Vagina (tissue), 2 donors: Measurements from ENCODE around the gene CBX4. TPM values are rescaled to one million over a fixed set of nuclear protein-coding genes. Genes with fewer than 3 reads are reported as not detected.
A peak's percentile ranks its signal among the peaks of the same experiment; 100 is the strongest.

ENCODE experiments used
- DNase-seq, 2 donors: peaks; one replicate each; pipeline ENCODE4 v3.0.0-alpha.2; 2017; ENCODE audit errors: extremely low spot score in 2 of 2
- H3K27ac ChIP-seq: fragments of 200-600 bp; sonication (generic); one replicate; pipeline ENCODE4 v1.5.1; 2019
- H3K27me3 ChIP-seq: fragments of 200-600 bp; sonication (generic); one replicate; pipeline ENCODE4 v1.5.1; 2019
- H3K36me3 ChIP-seq, 2 donors: fragments of 200-600 bp; sonication (generic); one replicate each; pipeline ENCODE4 v1.5.1; 2017 to 2019
- H3K4me1 ChIP-seq: fragments of 200-600 bp; sonication (generic); one replicate; pipeline ENCODE4 v1.5.1; 2019
- H3K4me3 ChIP-seq, 2 donors: fragments of 200-600 bp; sonication (generic); 1 replicate in 1 of 2; 2 replicates in 1 of 2; pipeline ENCODE4 v1.5.1; 2016 to 2019
- H3K9me3 ChIP-seq: fragments of 200-600 bp; sonication (generic); one replicate; pipeline ENCODE4 v1.5.1; 2019
- POLR2A ChIP-seq, 2 donors: fragments of 450-650 bp; IDR thresholded peaks; one replicate each; pipeline ENCODE4 v1.6.1; 2017; ENCODE audit warnings: antibody characterized with exemption in 2 of 2, mild to moderate bottlenecking in 2 of 2, moderate library complexity in 2 of 2
- POLR2AphosphoS5 ChIP-seq, 2 donors: sonication (generic); formaldehyde crosslinking; IDR thresholded peaks; one replicate each; pipeline ENCODE4 v1.9.0; 2017; ENCODE audit warnings: antibody characterized with exemption in 2 of 2, mild to moderate bottlenecking in 2 of 2, low read depth in 1 of 2; ENCODE audit not compliant: insufficient read depth in 1 of 2
- intact Hi-C: fragments of 100-400 bp; cut with DNase I; formaldehyde crosslinking; loops from one replicate; pipeline ENCODE4 v1.15.1; 2023
- total RNA-seq: library from RNA; depleted of rRNA; stranded (reverse); fragments of >200 nt; gene quantifications from one replicate; pipeline ENCODE4 v1.2.3, GENCODE V29; 2016
- TF ChIP-seq, protein P1 (sequence below), 3 experiments: fragments of 450-650 bp in 2 of 3; fragments of 200-600 bp in 1 of 3; sonication (generic) in 1 of 3; IDR thresholded peaks; one replicate each; pipeline ENCODE4 v1.5.1; 2017 to 2019; ENCODE audit warnings: antibody characterized with exemption in 3 of 3, mild to moderate bottlenecking in 2 of 3, moderate library complexity in 2 of 3

Gene CBX4
- total RNA-seq, 1 donor from 2014 or later: 13.0 TPM

DNA sequence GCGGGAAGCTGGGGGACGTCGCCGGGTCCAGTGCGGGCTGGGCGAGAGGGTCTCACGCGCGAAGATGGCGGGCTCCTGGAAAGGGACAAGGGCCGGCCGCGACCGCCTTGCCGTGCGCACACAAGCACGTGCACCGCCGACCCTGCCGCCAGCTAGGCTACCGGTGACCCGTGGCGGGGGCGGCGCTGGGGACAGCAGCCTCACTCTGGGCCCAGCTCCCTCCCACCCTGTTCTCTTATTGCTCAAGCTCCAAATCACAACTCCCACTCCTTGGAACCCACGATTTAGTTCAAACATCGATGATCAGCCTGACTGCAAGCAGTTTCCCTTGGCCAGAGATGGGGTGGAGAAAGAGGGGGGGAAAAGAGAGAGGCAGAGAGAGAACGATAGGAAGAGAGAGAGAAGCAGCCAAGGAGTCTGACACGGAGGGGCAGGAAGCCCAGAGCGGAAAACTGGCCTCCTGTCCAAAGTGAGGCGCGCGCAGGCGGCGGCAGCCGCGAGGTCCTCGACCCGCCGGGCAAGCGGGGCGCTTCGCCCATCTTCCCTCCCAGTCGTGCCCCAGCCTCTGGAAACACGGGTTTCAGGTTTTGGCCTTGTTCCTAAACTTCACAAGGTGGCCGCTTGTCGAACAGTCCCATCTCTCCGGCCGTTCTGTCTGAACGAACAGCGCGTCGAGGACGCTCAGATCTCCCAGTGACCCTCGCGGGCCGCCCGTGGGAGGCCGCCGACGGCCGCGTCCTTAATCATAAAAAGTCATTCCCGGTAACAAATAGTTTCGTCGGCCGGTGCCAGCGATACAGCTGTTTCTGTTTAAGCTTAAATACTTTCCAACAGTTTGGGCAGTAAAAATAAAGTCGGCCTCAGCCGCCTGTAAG lies 40.7 kb downstream of the CBX4 start:
- TF ChIP-seq, protein P1, sequence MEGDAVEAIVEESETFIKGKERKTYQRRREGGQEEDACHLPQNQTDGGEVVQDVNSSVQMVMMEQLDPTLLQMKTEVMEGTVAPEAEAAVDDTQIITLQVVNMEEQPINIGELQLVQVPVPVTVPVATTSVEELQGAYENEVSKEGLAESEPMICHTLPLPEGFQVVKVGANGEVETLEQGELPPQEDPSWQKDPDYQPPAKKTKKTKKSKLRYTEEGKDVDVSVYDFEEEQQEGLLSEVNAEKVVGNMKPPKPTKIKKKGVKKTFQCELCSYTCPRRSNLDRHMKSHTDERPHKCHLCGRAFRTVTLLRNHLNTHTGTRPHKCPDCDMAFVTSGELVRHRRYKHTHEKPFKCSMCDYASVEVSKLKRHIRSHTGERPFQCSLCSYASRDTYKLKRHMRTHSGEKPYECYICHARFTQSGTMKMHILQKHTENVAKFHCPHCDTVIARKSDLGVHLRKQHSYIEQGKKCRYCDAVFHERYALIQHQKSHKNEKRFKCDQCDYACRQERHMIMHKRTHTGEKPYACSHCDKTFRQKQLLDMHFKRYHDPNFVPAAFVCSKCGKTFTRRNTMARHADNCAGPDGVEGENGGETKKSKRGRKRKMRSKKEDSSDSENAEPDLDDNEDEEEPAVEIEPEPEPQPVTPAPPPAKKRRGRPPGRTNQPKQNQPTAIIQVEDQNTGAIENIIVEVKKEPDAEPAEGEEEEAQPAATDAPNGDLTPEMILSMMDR (IDR thresholded peaks at IDR 0.05): no peak
- TF ChIP-seq POLR2A (IDR thresholded peaks at IDR 0.05) (no peak), POLR2AphosphoS5 (IDR thresholded peaks at IDR 0.05; ENCODE audit: insufficient read depth in 1 of 2, low read depth in 1 of 2) (peak in 1 of 2 donors; percentile 35)
- H3K36me3 ChIP-seq: no peaks in the 10 kb centered on the region
- no peak for DNase-seq
- no peaks in the 10 kb centered on the region for H3K9me3 ChIP-seq
- H3K4me3 ChIP-seq: peak overlapping the region; percentile 62 to 63
- no peak overlapping the region for H3K27ac ChIP-seq
- H3K4me1 ChIP-seq: peaks cover 67% of the 10 kb centered on the region
- H3K27me3 ChIP-seq: peaks cover 42% of the 10 kb centered on the region
- intact Hi-C loops: loop anchor here (10.0 kb wide), 1 partner anchor 196 kb away; no protein-coding TSS in a partner anchor

DNA sequence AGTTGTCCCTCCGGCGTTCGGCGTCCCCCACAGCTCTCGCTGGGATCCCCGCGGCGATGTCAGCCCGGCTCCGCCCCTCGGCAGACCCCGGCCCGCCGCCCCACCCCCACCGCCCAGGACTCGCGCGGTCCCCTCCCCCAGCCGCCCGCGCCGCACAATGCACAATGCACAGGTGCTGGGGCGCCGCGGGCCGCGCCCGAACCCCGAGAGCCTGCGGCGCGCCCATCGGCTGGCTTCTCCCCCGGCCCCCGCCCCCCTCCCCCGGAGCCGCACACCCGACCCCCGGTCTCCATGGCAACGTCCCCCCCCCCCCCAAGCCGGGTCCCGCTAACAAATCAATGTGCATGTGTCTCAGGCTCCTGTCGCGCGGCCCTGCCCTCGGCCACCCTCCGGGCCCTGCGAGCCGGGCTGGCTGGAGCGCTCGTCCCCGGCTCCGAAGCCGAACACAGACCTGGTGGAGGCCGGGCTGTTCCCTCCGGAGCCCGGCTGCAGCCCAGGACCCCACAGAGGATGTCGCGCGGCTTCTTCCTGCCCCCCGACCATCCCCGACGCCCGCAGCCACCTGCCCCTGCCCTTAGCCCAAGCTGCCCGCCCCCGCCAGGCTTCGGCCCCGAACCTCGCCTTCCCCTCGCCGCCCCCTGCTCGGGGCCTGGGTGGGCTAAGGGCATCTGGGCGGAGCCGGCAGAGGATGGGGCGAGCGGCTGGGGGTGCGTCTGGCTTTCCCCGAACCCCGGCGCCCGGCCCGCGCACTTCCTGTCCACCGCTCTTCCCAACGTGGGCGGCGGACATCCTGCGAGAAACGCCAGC lies 41.5 kb downstream of the CBX4 start:
- Histone ChIP-seq H3K36me3 (no peaks in the 10 kb centered on the region), H3K4me1 (peaks cover 67% of the 10 kb centered on the region), H3K27ac (peak overlapping the region; percentile 71), H3K9me3 (no peaks in the 10 kb centered on the region), H3K4me3 (peak overlapping the region; percentile 62 to 63), H3K27me3 (peaks cover 39% of the 10 kb centered on the region)
- no peak for DNase-seq
- intact Hi-C loops: loop anchor here (10.0 kb wide), 1 partner anchor 197 kb away; no protein-coding TSS in a partner anchor
- TF ChIP-seq POLR2A (IDR thresholded peaks at IDR 0.05) (no peak), POLR2AphosphoS5 (IDR thresholded peaks at IDR 0.05; ENCODE audit: insufficient read depth in 1 of 2, low read depth in 1 of 2) (no peak)
- TF ChIP-seq, protein P1 (IDR thresholded peaks at IDR 0.05): no peak

DNA sequence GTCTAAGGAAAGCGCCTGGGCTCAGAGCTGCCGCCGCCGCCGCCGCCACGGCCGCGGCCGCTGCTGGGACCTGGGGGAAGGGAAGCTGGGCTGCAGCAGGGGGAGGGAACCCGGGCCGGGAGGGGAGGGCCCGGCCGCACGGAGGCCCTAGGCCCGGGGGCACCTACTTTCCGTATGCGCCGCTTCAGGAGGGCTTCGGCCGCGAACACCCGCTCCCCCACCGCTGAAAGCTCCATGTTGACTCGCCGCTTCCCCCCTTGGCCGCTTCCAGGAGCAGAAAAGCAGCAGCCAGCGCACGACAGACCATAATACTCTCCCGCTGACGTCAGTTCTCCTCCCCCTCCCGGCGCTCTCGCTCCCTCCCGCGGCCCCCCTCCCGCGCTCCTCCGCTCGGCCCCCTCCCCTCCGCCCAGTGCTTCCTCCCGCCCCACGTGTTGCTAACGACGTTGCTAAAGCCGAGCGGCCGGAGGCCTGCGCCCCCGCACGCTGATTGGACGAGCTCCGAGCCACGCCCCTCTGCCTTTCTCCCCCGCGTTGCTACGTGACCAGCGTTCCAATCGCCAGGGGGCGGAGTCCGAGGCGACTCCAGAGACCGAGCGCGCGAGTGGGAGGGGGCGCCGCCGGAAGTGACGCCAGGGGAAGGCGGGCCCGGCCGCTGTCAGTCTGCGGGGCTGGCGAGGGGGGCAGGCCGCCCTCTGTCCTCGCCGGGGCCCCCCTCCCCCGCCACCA lies 42.3 kb downstream of the CBX4 start, which contains the start of gene CBX8:
CBX8 (minus strand) TSS at position 315 of the 729 bp plus-strand sequence; CDS start at position 236, 79 bp downstream.
- peak; percentile 98 for DNase-seq
- TF ChIP-seq POLR2AphosphoS5 (IDR thresholded peaks at IDR 0.05; ENCODE audit: insufficient read depth in 1 of 2, low read depth in 1 of 2) (peak; percentile 73 to 86), POLR2A (IDR thresholded peaks at IDR 0.05) (no peak)
- TF ChIP-seq, protein P1 (IDR thresholded peaks at IDR 0.05): peak in 1 of 3 experiments; percentile 19
- Histone ChIP-seq H3K9me3 (no peaks in the 10 kb centered on the region), H3K4me3 (peak within 1 kb of the TSS; percentile 62 to 63), H3K4me1 (peaks cover 68% of the 10 kb centered on the region), H3K27me3 (peaks cover 34% of the 10 kb centered on the region), H3K27ac (peak within 1 kb of the TSS; percentile 75), H3K36me3 (no peaks in the 10 kb centered on the region)
- intact Hi-C loops: loop anchor here (10.0 kb wide), 1 partner anchor 198 kb away; no protein-coding TSS in a partner anchor

DNA sequence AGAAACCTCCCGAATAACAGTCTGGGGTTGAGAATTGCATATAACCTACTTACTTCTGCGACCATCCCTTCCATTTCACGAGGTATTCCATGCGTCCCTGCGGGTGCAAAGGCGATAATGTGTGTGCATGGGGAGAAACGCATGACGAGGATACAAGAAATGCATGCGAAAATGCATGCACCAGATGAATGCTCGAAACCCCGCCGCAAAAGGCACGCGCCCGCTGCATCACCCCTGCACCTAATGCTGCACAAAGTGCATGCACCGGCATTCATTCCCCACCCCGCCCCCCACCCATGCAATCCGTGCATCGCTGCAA lies 42.8 kb downstream of the CBX4 start:
- Histone ChIP-seq H3K27me3 (peaks cover 35% of the 10 kb centered on the region), H3K27ac (peak overlapping the region; percentile 75), H3K4me1 (peaks cover 70% of the 10 kb centered on the region), H3K4me3 (peak overlapping the region; percentile 62 to 63), H3K36me3 (no peaks in the 10 kb centered on the region), H3K9me3 (no peaks in the 10 kb centered on the region)
- TF ChIP-seq POLR2A (IDR thresholded peaks at IDR 0.05) (no peak), POLR2AphosphoS5 (IDR thresholded peaks at IDR 0.05; ENCODE audit: insufficient read depth in 1 of 2, low read depth in 1 of 2) (no peak)
- TF ChIP-seq, protein P1 (IDR thresholded peaks at IDR 0.05): no peak
- intact Hi-C loops: loop anchor here (10.0 kb wide), 1 partner anchor 198 kb away; no protein-coding TSS in a partner anchor
- DNase-seq: no peak
